OCI-LY3 (cell line): ENCODE data around the gene ADSS2.

Experiments
- H2AFZ ChIP-seq: fragments of 200-600, 300-600 bp; shearing (Covaris generic); 2 replicates; pipeline ENCODE4 v1.6.0; 2014; ENCODE audit warnings: antibody characterized with exemption, low read depth, low read length
- H3K27ac ChIP-seq: fragments of 200-600, 300-600 bp; sonication (generic); 2 replicates; pipeline ENCODE4 v1.5.1; 2014; ENCODE audit warnings: mild to moderate bottlenecking, low read length, moderate library complexity, mixed read lengths
- H3K27me3 ChIP-seq: fragments of 200-600, 300-600 bp; sonication (generic); 2 replicates; pipeline ENCODE4 v1.6.1; 2014; ENCODE audit warnings: low read depth, low read length, mixed read lengths
- H3K36me3 ChIP-seq: fragments of 200-600, 300-600 bp; sonication (generic); replicated peaks from 2 replicates; pipeline ENCODE3; 2014; ENCODE audit warnings: low read depth, low read length, mixed read lengths
- H3K4me1 ChIP-seq: fragments of 300-600, 200-600 bp; sonication (generic); 2 replicates; pipeline ENCODE4 v1.6.1; 2014; ENCODE audit warnings: low read length, mixed read lengths
- H3K4me2 ChIP-seq: fragments of 200-600, 300-600 bp; sonication (generic); 2 replicates; pipeline ENCODE4 v1.6.1; 2014; ENCODE audit warnings: low read length, mixed read lengths
- H3K4me3 ChIP-seq: fragments of 300-600, 200-600 bp; sonication (generic); 2 replicates; pipeline ENCODE4 v1.5.1; 2014; ENCODE audit warnings: antibody characterized with exemption, mild to moderate bottlenecking, low read length, moderate library complexity
- H3K79me2 ChIP-seq: fragments of 300-600, 200-600 bp; shearing (Covaris generic); 2 replicates; pipeline ENCODE4 v1.6.1; 2014; ENCODE audit warnings: mild to moderate bottlenecking, low read length, mixed read lengths
- H3K9ac ChIP-seq: fragments of 300-600, 200-600 bp; shearing (Covaris generic); 2 replicates; pipeline ENCODE4 v1.6.0; 2014; ENCODE audit warnings: mild to moderate bottlenecking, low read length, moderate library complexity
- H3K9me3 ChIP-seq: fragments of 200-600, 300-600 bp; shearing (Covaris generic); 2 replicates; pipeline ENCODE4 v1.6.1; 2014; ENCODE audit warnings: low read length, mixed read lengths; ENCODE audit not compliant: insufficient read depth
- H4K20me1 ChIP-seq: fragments of 200-600, 300-600 bp; sonication (generic); 2 replicates; pipeline ENCODE4 v1.6.1; 2016; ENCODE audit warnings: low read length, mixed read lengths; ENCODE audit not compliant: insufficient read depth
- EZH2phosphoT487 ChIP-seq: fragments of 200-600 bp; shearing (Covaris generic); IDR thresholded peaks from 2 replicates; pipeline ENCODE4 v1.6.1; 2018; ENCODE audit warnings: antibody characterized with exemption, mixed run types, low read depth
- TF ChIP-seq, protein P1 (sequence below): fragments of 200-600, 300-600 bp; sonication (generic); IDR thresholded peaks from 2 replicates; pipeline ENCODE4 v1.5.1; 2014; ENCODE audit warnings: antibody characterized with exemption, low read length, low read depth

The ADSS2 gene

DNA sequence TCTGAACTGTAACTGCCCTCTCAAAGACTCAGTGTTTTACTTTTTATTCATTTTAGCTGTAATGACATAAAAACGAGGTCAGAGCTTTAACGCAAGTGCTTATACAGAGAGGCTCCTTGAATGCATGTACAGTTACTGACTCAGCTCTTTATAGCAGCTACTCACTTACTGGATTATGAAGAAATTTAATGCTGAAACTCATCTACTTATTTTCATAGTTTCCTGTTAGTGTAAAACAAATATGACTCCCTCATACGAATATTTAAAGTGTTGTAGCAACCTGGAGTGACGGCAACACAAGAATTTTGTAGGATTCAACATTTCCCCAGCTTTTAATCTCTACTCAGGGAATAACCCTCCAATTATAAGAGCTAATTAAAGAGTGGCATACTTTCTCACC is 32.7 kb downstream of the ADSS2 start:
- H3K27ac ChIP-seq: no peak overlapping the region
- H3K4me1 ChIP-seq: no peaks in the 10 kb centered on the region
- H4K20me1 ChIP-seq: no peaks in the 10 kb centered on the region
- no peak for TF ChIP-seq EZH2phosphoT487
- TF ChIP-seq, protein P1, sequence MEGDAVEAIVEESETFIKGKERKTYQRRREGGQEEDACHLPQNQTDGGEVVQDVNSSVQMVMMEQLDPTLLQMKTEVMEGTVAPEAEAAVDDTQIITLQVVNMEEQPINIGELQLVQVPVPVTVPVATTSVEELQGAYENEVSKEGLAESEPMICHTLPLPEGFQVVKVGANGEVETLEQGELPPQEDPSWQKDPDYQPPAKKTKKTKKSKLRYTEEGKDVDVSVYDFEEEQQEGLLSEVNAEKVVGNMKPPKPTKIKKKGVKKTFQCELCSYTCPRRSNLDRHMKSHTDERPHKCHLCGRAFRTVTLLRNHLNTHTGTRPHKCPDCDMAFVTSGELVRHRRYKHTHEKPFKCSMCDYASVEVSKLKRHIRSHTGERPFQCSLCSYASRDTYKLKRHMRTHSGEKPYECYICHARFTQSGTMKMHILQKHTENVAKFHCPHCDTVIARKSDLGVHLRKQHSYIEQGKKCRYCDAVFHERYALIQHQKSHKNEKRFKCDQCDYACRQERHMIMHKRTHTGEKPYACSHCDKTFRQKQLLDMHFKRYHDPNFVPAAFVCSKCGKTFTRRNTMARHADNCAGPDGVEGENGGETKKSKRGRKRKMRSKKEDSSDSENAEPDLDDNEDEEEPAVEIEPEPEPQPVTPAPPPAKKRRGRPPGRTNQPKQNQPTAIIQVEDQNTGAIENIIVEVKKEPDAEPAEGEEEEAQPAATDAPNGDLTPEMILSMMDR: no peak
- H3K9me3 ChIP-seq: no peaks in the 10 kb centered on the region
- H3K36me3 ChIP-seq: peaks cover 87% of the 10 kb centered on the region
- H3K27me3 ChIP-seq: no peaks in the 10 kb centered on the region
- H3K9ac ChIP-seq: no peak overlapping the region
- no peak overlapping the region for H2AFZ ChIP-seq
- no peak overlapping the region for H3K4me3 ChIP-seq
- no peak overlapping the region for H3K4me2 ChIP-seq
- no peaks in the 10 kb centered on the region for H3K79me2 ChIP-seq

DNA sequence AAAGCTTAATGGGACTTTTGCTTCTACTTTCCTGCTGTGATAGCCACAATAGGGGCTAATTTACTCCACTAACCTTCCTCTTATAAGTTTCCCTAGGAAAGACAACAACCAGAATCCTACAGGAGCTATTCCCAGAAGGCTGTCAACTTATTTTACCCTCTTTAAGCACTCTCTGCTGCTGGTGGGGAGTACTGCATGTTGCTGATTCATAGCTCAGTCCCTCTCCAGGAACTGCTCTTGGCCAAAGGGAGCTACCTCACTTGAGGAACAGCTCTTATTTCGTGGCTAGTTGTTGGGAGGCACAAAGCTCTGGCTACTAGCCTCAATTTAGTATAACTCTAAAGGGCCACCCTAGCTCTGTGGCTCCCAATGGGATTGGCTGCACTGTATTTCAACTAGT is 37.2 kb downstream of the ADSS2 start:
- Histone ChIP-seq H3K4me1 (peaks cover 12% of the 10 kb centered on the region), H4K20me1 (no peaks in the 10 kb centered on the region), H3K4me3 (no peak overlapping the region), H3K79me2 (no peaks in the 10 kb centered on the region), H2AFZ (no peak overlapping the region), H3K4me2 (no peak overlapping the region), H3K27me3 (no peaks in the 10 kb centered on the region), H3K27ac (no peak overlapping the region), H3K36me3 (peaks cover 83% of the 10 kb centered on the region), H3K9me3 (no peaks in the 10 kb centered on the region), H3K9ac (no peak overlapping the region)
- no peak for TF ChIP-seq EZH2phosphoT487
- TF ChIP-seq, protein P1: no peak

DNA sequence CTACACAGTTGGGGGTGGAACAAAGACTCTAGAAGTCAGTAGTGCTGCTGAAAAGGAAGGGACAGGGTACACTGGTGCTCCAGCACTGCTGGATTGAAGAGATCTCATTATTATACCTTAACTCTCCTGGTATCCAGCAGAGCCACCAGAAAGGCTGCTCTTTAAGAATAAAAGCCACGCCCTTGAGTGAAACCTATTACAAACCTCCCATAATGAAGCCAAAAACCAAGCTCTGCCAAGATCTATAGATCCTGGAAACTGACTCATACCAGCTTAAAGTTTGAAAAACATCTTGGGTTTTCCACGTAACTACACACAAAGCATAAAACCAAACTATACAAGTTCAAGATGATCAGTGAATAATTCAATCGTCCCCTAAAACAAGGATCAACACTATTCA is 38.0 kb downstream of the ADSS2 start:
- H3K36me3 ChIP-seq: peaks cover 76% of the 10 kb centered on the region

DNA sequence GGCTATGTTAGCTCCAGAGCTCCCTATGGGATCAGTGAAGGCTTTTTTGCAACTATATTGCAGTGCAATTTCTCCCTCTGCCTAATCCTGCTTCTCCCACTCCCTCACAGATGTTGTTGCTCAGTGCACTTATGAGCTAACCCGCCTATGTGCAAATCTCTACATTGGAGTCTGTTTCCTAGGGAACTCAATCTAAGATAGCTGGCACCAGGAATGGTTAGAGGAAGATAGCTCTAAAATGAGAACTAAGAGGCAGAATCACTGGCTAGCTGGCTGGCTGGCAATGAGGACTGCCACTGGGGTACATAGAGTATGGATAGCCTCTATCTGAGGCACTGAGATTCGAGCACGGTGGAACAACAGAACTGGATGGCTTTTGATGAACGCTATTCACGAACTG is 39.5 kb downstream of the ADSS2 start:
- H3K9me3 ChIP-seq: no peaks in the 10 kb centered on the region
- peaks cover 16% of the 10 kb centered on the region for H3K4me1 ChIP-seq
- H4K20me1 ChIP-seq: no peaks in the 10 kb centered on the region
- H3K9ac ChIP-seq: no peak overlapping the region
- no peak overlapping the region for H2AFZ ChIP-seq
- no peaks in the 10 kb centered on the region for H3K79me2 ChIP-seq
- no peaks in the 10 kb centered on the region for H3K27me3 ChIP-seq
- no peak overlapping the region for H3K4me3 ChIP-seq
- peaks cover 70% of the 10 kb centered on the region for H3K36me3 ChIP-seq
- H3K4me2 ChIP-seq: no peak overlapping the region
- H3K27ac ChIP-seq: no peak overlapping the region
- TF ChIP-seq, protein P1: no peak
- no peak for TF ChIP-seq EZH2phosphoT487

More for the DNA sequence above, 38.0 kb downstream of the ADSS2 start:
- Histone ChIP-seq H3K27ac (no peak overlapping the region), H3K4me1 (peaks cover 16% of the 10 kb centered on the region), H3K9ac (no peak overlapping the region), H4K20me1 (no peaks in the 10 kb centered on the region), H2AFZ (no peak overlapping the region), H3K4me3 (no peak overlapping the region), H3K9me3 (no peaks in the 10 kb centered on the region), H3K79me2 (no peaks in the 10 kb centered on the region), H3K27me3 (no peaks in the 10 kb centered on the region), H3K4me2 (no peak overlapping the region)
- TF ChIP-seq, protein P1: no peak
- TF ChIP-seq EZH2phosphoT487: no peak
